Tongue (tissue), 3 donors: ENCODE data around the gene FMO4. TPM values are rescaled to one million over a fixed set of nuclear protein-coding genes. Genes with fewer than 3 reads are reported as not detected.
"Not testable (repeated sequence)": the region's sequence is repeated elsewhere in the genome, so short reads cannot be mapped to it uniquely, and the experiment has no call there.

Experiments
- DNase-seq: peaks from one replicate; pipeline ENCODE4 v3.0.0-alpha.2; 2015
- small RNA-seq: library from RNA; depleted of rRNA; stranded (forward); fragments of <200 nt; gene quantifications from one replicate; pipeline ENCODE3, GENCODE V24; 2014; ENCODE audit warnings: low replicate concordance
- total RNA-seq: library from RNA; depleted of rRNA; stranded (reverse); fragments of >200 nt; gene quantifications from one replicate; pipeline ENCODE4 v1.2.3, GENCODE V29; 2014

FMO4 gene
- total RNA-seq, 1 donor from 2014 or later = 10.2 TPM

GRCh38 chr1:171389171-171389570 lies 75.2 kb downstream of the FMO4 start:
- DNase-seq = no peak

- DNase-seq = not testable (repeated sequence)
Measured at GRCh38 chr1:171390740-171391139, 76.8 kb downstream of the FMO4 start.

Small RNA genes within 50 kb of the gene (small RNA-seq; reads per million reads assigned to genes)
- not detected for gene SRP14P4

Other genes with a start within 250 kb of the FMO4 start
- gene FMO3, start 223.3 kb upstream of the FMO4 start, total RNA-seq = not detected
- 2.6 TPM for gene FMO2, start 128.9 kb upstream of the FMO4 start, total RNA-seq
- gene FMO1, start 65.7 kb upstream of the FMO4 start, total RNA-seq = 13.1 TPM
- 56.3 TPM for gene PRRC2C, start 171.3 kb downstream of the FMO4 start, total RNA-seq